OCI-LY3 (cell line): ENCODE data around the gene ISG20L2.

Experiments used
- EZH2phosphoT487 ChIP-seq: fragments of 200-600 bp; shearing (Covaris generic); IDR thresholded peaks from 2 replicates; pipeline ENCODE4 v1.6.1; 2018; ENCODE audit warnings: antibody characterized with exemption, mixed run types, low read depth
- TF ChIP-seq, protein P1 (sequence below): fragments of 200-600, 300-600 bp; sonication (generic); IDR thresholded peaks from 2 replicates; pipeline ENCODE4 v1.5.1; 2014; ENCODE audit warnings: antibody characterized with exemption, low read length, low read depth

DNA sequence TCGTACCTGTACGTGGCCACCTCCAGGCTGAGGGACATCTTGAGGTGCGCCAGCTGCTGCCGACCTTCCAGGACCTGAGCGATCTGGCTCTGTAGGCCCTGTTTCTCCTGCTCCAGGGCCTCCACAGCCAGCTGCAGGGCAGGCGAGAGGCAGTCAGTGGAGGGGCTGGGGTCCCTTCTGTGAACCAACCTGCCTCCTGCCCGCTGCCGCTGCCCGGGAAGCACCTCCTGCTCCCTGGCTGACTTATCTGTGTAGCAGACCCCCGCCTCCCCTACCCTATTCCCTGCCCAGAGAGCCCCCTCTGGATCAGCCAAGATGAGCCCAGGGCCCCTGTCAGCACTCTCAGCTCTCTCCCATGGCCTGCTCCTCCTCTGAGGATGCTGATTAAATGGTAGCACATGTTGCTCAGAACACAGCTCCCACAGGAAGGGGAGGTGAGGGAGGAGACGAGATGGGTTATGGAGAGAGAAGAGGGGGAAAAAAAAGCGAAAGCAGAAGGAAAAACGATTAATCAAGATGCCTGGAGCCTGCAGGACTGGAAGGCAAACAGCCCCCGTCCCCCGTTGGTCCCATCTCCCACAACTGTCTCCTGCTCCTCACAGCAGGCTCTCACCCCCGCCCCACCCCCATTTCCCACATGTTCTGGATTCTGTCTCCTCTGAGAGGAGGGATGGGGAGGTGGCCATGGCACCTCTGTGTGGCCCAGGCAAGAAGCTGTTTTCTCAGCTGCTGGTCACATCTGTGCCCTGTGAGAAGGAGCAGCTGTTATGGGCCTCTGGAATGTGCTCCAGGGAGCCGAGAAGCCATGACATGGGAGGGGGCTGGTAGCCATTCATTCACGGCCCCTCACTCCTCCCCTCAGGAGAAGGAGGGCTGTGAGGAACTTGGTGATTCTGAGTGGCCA is 53.1 kb downstream of the ISG20L2 start:
- TF ChIP-seq, protein P1, sequence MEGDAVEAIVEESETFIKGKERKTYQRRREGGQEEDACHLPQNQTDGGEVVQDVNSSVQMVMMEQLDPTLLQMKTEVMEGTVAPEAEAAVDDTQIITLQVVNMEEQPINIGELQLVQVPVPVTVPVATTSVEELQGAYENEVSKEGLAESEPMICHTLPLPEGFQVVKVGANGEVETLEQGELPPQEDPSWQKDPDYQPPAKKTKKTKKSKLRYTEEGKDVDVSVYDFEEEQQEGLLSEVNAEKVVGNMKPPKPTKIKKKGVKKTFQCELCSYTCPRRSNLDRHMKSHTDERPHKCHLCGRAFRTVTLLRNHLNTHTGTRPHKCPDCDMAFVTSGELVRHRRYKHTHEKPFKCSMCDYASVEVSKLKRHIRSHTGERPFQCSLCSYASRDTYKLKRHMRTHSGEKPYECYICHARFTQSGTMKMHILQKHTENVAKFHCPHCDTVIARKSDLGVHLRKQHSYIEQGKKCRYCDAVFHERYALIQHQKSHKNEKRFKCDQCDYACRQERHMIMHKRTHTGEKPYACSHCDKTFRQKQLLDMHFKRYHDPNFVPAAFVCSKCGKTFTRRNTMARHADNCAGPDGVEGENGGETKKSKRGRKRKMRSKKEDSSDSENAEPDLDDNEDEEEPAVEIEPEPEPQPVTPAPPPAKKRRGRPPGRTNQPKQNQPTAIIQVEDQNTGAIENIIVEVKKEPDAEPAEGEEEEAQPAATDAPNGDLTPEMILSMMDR, result no peak
- TF ChIP-seq EZH2phosphoT487, result no peak
